Activated CD8-positive, alpha-beta memory T cell treated with anti-CD3 and anti-CD28 coated beads for 1 hour (primary cell): ENCODE results near the gene ITPR3.

Experiments used
- DNase-seq, 2 donors: peaks; one replicate each; pipeline ENCODE4 v3.0.0-alpha.2; 2020; ENCODE audit warnings: low read depth in 1 of 2; ENCODE audit errors: extremely low read depth in 1 of 2

ITPR3 gene

GRCh38 chr6:33727932-33728331 is 106.8 kb downstream of the ITPR3 start:
- DNase-seq, result no peak

GRCh38 chr6:33728438-33728837 is 107.3 kb downstream of the ITPR3 start:
- DNase-seq, result no peak

GRCh38 chr6:33729059-33729458 is 107.9 kb downstream of the ITPR3 start:
- DNase-seq, result no peak

- DNase-seq, result no peak
Measured at GRCh38 chr6:33730611-33731010, 109.5 kb downstream of the ITPR3 start.

GRCh38 chr6:33731035-33731434 is 109.9 kb downstream of the ITPR3 start:
- no peak for DNase-seq

GRCh38 chr6:33731751-33732282 is 110.7 kb downstream of the ITPR3 start:
- DNase-seq, result no peak

GRCh38 chr6:33732385-33732784 is 111.3 kb downstream of the ITPR3 start:
- no peak for DNase-seq

- DNase-seq, result no peak
Measured at GRCh38 chr6:33732817-33733708, 111.9 kb downstream of the ITPR3 start.

GRCh38 chr6:33733709-33734007 is 112.5 kb downstream of the ITPR3 start:
- no peak for DNase-seq

GRCh38 chr6:33735216-33735615 is 114.1 kb downstream of the ITPR3 start:
- no peak for DNase-seq

- no peak for DNase-seq
Measured at GRCh38 chr6:33737267-33738026, 116.3 kb downstream of the ITPR3 start.

- no peak for DNase-seq
Measured at GRCh38 chr6:33738153-33738552, 117.0 kb downstream of the ITPR3 start.

GRCh38 chr6:33738879-33739278 is 117.8 kb downstream of the ITPR3 start:
- no peak for DNase-seq

GRCh38 chr6:33739571-33739970 is 118.4 kb downstream of the ITPR3 start:
- no peak for DNase-seq

- no peak for DNase-seq
Measured at GRCh38 chr6:33740204-33740608, 119.1 kb downstream of the ITPR3 start.

GRCh38 chr6:33740794-33741193 is 119.7 kb downstream of the ITPR3 start:
- DNase-seq, result no peak

GRCh38 chr6:33742092-33742491 is 121.0 kb downstream of the ITPR3 start:
- no peak for DNase-seq

- DNase-seq, result no peak
Measured at GRCh38 chr6:33742837-33743236, 121.7 kb downstream of the ITPR3 start.

- DNase-seq, result peak; percentile 44 to 61
Measured at GRCh38 chr6:33744001-33744848, 123.1 kb downstream of the ITPR3 start.

- DNase-seq, result no peak
Measured at GRCh38 chr6:33744895-33745546, 123.9 kb downstream of the ITPR3 start.

- no peak for DNase-seq
Measured at GRCh38 chr6:33745548-33745947, 124.4 kb downstream of the ITPR3 start.
